CD4-positive, alpha-beta memory T cell (primary cell): ENCODE data around the gene ULBP2. TPM values are rescaled to one million over a fixed set of nuclear protein-coding genes. Genes with fewer than 3 reads are reported as not detected.
A peak's percentile ranks its signal among the peaks of the same experiment; 100 is the strongest.
"Not testable (repeated sequence)": the region's sequence is repeated elsewhere in the genome, so short reads cannot be mapped to it uniquely, and the experiment has no call there.

ENCODE experiments used
- CTCF ChIA-PET: fragments of 350-600 bp; sonication (Branson Sonifier 250); formaldehyde crosslinking; loops from one replicate; lab custom pipeline; 2021; ENCODE audit warnings: inconsistent platforms; ENCODE audit not compliant: partially characterized antibody; lab: Charles Lee
- POLR2A ChIA-PET: fragments of 350-600 bp; sonication (Branson Sonifier 250); formaldehyde crosslinking; loops from one replicate; lab custom pipeline; 2021; ENCODE audit not compliant: partially characterized antibody; lab: Charles Lee
- DNase-seq, 5 donors: peaks; one replicate each; pipeline versions ENCODE4 v3.0.0 to v3.0.0-alpha.2; 2020 to 2022; ENCODE audit warnings: mixed read lengths in 1 of 5
- H3K27ac ChIP-seq: one replicate; pipeline ENCODE4 v1.7.0; 2013; ENCODE audit warnings: low read depth, low read length
- H3K27me3 ChIP-seq: 2 replicates; pipeline ENCODE4 v1.7.0; 2013; ENCODE audit warnings: mild to moderate bottlenecking, low read length, moderate library complexity; ENCODE audit not compliant: insufficient read depth
- H3K36me3 ChIP-seq: 2 replicates; pipeline ENCODE4 v1.7.0; 2013; ENCODE audit warnings: mild to moderate bottlenecking, low read length, moderate library complexity; ENCODE audit not compliant: insufficient read depth
- H3K4me1 ChIP-seq: 2 replicates; pipeline ENCODE4 v1.7.0; 2013; ENCODE audit warnings: mild to moderate bottlenecking, low read length, moderate library complexity; ENCODE audit not compliant: insufficient read depth
- H3K4me3 ChIP-seq, 2 donors: one replicate each; pipeline ENCODE4 v1.7.0; 2013; ENCODE audit warnings: low read length in 2 of 2, mild to moderate bottlenecking in 1 of 2
- H3K9me3 ChIP-seq, 2 donors: one replicate each; pipeline ENCODE4 v1.7.0; 2013; ENCODE audit warnings: low read length in 2 of 2, control low read depth in 1 of 2; ENCODE audit not compliant: control insufficient read depth in 1 of 2
- H3K27ac Mint-ChIP-seq, 7 donors: one replicate each; pipeline ENCODE4 v1.8.0; 2020 to 2021; ENCODE audit warnings: mixed read lengths in 7 of 7, mild to moderate bottlenecking in 6 of 7, inconsistent platforms in 3 of 7, moderate library complexity in 3 of 7
- H3K27me3 Mint-ChIP-seq, 2 donors: one replicate each; pipeline ENCODE4 v1.8.0; 2020 to 2021; ENCODE audit warnings: mixed read lengths in 2 of 2
- H3K36me3 Mint-ChIP-seq, 2 donors: one replicate each; pipeline ENCODE4 v1.8.0; 2020 to 2021; ENCODE audit warnings: mixed read lengths in 2 of 2, inconsistent platforms in 1 of 2, mild to moderate bottlenecking in 1 of 2
- H3K4me1 Mint-ChIP-seq, 4 donors: one replicate each; pipeline ENCODE4 v1.8.0; 2020 to 2021; ENCODE audit warnings: mixed read lengths in 4 of 4, mild to moderate bottlenecking in 1 of 4
- H3K4me3 Mint-ChIP-seq, 8 donors: one replicate each; pipeline ENCODE4 v1.8.0; 2020 to 2021; ENCODE audit warnings: mixed read lengths in 8 of 8, mild to moderate bottlenecking in 7 of 8, moderate library complexity in 6 of 8, inconsistent platforms in 3 of 8
- H3K9me3 Mint-ChIP-seq, 8 donors: one replicate each; pipeline ENCODE4 v1.8.0; 2020 to 2021; ENCODE audit warnings: mixed read lengths in 8 of 8, mild to moderate bottlenecking in 5 of 8, inconsistent platforms in 3 of 8, moderate library complexity in 1 of 8
- intact Hi-C: fragments of 100-400 bp; cut with micrococcal nuclease; formaldehyde crosslinking; loops from one replicate; pipeline ENCODE4 v1.15.1; 2023
- polyA plus RNA-seq, 2 donors: library from polyadenylated mRNA; unstranded; fragments of 300-500 nt; fragmentation: Illumina TruSeq; gene quantifications; one replicate each; pipeline ENCODE4 v1.2.3, GENCODE V29; 2021
- total RNA-seq, 2 experiments: library from RNA; stranded (reverse); gene quantifications; one replicate each; pipeline ENCODE4 v1.2.3, GENCODE V29; 2021

ULBP2 gene
- total and polyA plus RNA-seq, 4 experiments from 2014 or later = 0.28 to 1.1 TPM; not detected in 2

DNA sequence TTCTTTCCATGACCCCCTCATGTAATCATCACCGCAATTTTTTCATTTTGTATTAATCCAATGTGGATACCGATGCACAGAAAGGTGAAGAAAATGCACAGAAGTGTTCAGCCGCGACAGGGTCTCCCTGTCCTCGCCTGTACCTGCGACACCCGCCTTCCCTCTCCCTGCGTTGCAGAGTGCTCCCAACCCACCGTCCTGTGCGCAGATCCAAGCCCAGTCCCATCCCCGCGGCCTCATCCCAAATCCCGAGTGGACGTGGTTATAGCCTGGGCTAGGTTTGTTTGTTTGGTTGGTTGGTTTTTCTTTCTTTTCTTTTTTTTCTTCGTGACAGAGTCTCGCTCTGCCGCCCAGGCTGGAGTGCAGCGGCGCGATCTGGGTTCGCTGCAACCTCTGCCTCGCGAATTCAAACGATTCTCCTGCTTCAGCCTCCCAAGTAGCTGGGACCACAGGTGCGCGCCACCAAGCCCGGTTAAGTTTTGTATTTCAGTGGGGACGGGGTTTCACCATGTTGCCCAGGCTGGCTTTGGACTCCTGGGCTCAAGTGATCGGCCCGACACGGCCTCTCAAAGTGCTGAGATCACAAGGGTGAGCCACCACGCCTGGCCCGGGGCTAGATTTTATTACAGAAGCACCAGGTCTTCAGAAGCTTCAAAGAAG is 18.4 kb upstream of the ULBP2 start:
- Mint-ChIP-seq H3K9me3 (peaks cover 0 to 4% (median 0%) of the 10 kb centered on the region in 8 donors), H3K36me3 (no peaks in the 10 kb centered on the region), H3K4me3 (peak overlapping the region; percentile 82 to 91 (median 88)), H3K4me1 (peaks cover 11 to 38% (median 21%) of the 10 kb centered on the region in 4 donors), H3K27ac (peak overlapping the region in 4 of 7 donors; percentile 32 to 59 (median 34)), H3K27me3 (peaks cover 64 to 76% of the 10 kb centered on the region in 2 donors)
- Histone ChIP-seq H3K4me1 (peaks cover 29% of the 10 kb centered on the region), H3K36me3 (no peaks in the 10 kb centered on the region), H3K27me3 (peaks cover 38% of the 10 kb centered on the region), H3K9me3 (no peaks in the 10 kb centered on the region), H3K27ac (no peak overlapping the region), H3K4me3 (peak overlapping the region; percentile 17 to 44)
- CTCF ChIA-PET = interaction anchor here (0.7 to 2.4 kb wide), 7 partner anchors 83 to 377 kb away, joined by 3 to 18 read pairs (median 4); partner anchors contain the start of gene PPIL4
- POLR2A ChIA-PET = no interaction called here
- intact Hi-C loops = loop anchor here (2.0 kb wide), 1 partner anchor 59 kb away; the partner anchor contains the start of gene LRP11
- DNase-seq = no peak

GRCh38 chr6:149924206-149924932 is 17.4 kb upstream of the ULBP2 start:
- ChIA-PET CTCF (interaction anchor here (0.6 to 2.4 kb wide), 10 partner anchors 10 to 378 kb away, joined by 3 to 18 read pairs (median 3); partner anchors contain the start of gene PPIL4), POLR2A (no interaction called here)
- peaks cover 42% of the 10 kb centered on the region for H3K27me3 ChIP-seq
- H3K36me3 Mint-ChIP-seq = no peaks in the 10 kb centered on the region
- peak overlapping the region in 7 of 8 donors; percentile 16 to 91 (median 66) for H3K4me3 Mint-ChIP-seq
- H3K4me3 ChIP-seq = no peak overlapping the region
- H3K9me3 Mint-ChIP-seq = peaks cover 0 to 4% (median 0%) of the 10 kb centered on the region in 8 donors
- intact Hi-C loops = no loop called here
- H3K27ac Mint-ChIP-seq = no peak overlapping the region
- H3K27ac ChIP-seq = no peak overlapping the region
- H3K9me3 ChIP-seq = no peaks in the 10 kb centered on the region
- peaks cover 11 to 38% (median 21%) of the 10 kb centered on the region in 4 donors for H3K4me1 Mint-ChIP-seq
- H3K36me3 ChIP-seq = no peaks in the 10 kb centered on the region
- H3K4me1 ChIP-seq = peaks cover 29% of the 10 kb centered on the region
- peaks cover 70 to 80% of the 10 kb centered on the region in 2 donors for H3K27me3 Mint-ChIP-seq
- DNase-seq = no peak

- no peak overlapping the region for H3K4me3 ChIP-seq
- POLR2A ChIA-PET = no interaction called here
- Mint-ChIP-seq H3K9me3 (peaks cover 0 to 4% (median 0%) of the 10 kb centered on the region in 8 donors), H3K36me3 (no peaks in the 10 kb centered on the region), H3K4me1 (peaks cover 11 to 38% (median 21%) of the 10 kb centered on the region in 4 donors), H3K27ac (no peak overlapping the region), H3K27me3 (peaks cover 75 to 82% of the 10 kb centered on the region in 2 donors), H3K4me3 (peak overlapping the region in 1 of 8 donors; percentile 36)
- no peak for DNase-seq
- CTCF ChIA-PET = interaction anchor here (0.6 to 2.4 kb wide), 8 partner anchors 11 to 379 kb away, joined by 3 to 18 read pairs (median 4); partner anchors contain the start of gene PPIL4
- no peak overlapping the region for H3K27ac ChIP-seq
- peaks cover 42% of the 10 kb centered on the region for H3K27me3 ChIP-seq
- intact Hi-C loops = no loop called here
- peaks cover 29% of the 10 kb centered on the region for H3K4me1 ChIP-seq
- no peaks in the 10 kb centered on the region for H3K9me3 ChIP-seq
- no peaks in the 10 kb centered on the region for H3K36me3 ChIP-seq
Observed at GRCh38 chr6:149924933-149925252, 16.9 kb upstream of the ULBP2 start.

- no peak overlapping the region for H3K27ac ChIP-seq
- H3K27me3 Mint-ChIP-seq = peaks cover 75 to 84% of the 10 kb centered on the region in 2 donors
- intact Hi-C loops = no loop called here
- H3K4me1 Mint-ChIP-seq = peaks cover 11 to 38% (median 21%) of the 10 kb centered on the region in 4 donors
- peaks cover 29% of the 10 kb centered on the region for H3K4me1 ChIP-seq
- POLR2A ChIA-PET = no interaction called here
- no peak overlapping the region for H3K27ac Mint-ChIP-seq
- peaks cover 42% of the 10 kb centered on the region for H3K27me3 ChIP-seq
- peak overlapping the region in 7 of 8 donors; percentile 18 to 60 (median 26) for H3K4me3 Mint-ChIP-seq
- peaks cover 0 to 4% (median 0%) of the 10 kb centered on the region in 8 donors for H3K9me3 Mint-ChIP-seq
- DNase-seq = no peak
- H3K4me3 ChIP-seq = no peak overlapping the region
- CTCF ChIA-PET = interaction anchor here (0.9 to 2.4 kb wide), 6 partner anchors 11 to 93 kb away, joined by 3 to 18 read pairs (median 6); no protein-coding TSS in a partner anchor
- H3K36me3 ChIP-seq = no peaks in the 10 kb centered on the region
- no peaks in the 10 kb centered on the region for H3K9me3 ChIP-seq
- H3K36me3 Mint-ChIP-seq = no peaks in the 10 kb centered on the region
Observed at GRCh38 chr6:149925253-149925973, 16.4 kb upstream of the ULBP2 start.

GRCh38 chr6:149925974-149926777 is 15.6 kb upstream of the ULBP2 start:
- Histone ChIP-seq H3K27me3 (peaks cover 47% of the 10 kb centered on the region), H3K9me3 (no peaks in the 10 kb centered on the region), H3K27ac (no peak overlapping the region), H3K4me1 (peaks cover 29% of the 10 kb centered on the region), H3K4me3 (no peak overlapping the region), H3K36me3 (no peaks in the 10 kb centered on the region)
- H3K4me3 Mint-ChIP-seq = peak overlapping the region; percentile 14 to 60 (median 28)
- POLR2A ChIA-PET = no interaction called here
- H3K4me1 Mint-ChIP-seq = peaks cover 11 to 38% (median 21%) of the 10 kb centered on the region in 4 donors
- CTCF ChIA-PET = interaction anchor here (0.7 to 2.4 kb wide), 3 partner anchors 90 to 91 kb away, joined by 3 to 18 read pairs (median 12); no protein-coding TSS in a partner anchor
- intact Hi-C loops = loop anchor here (1.0 kb wide), 3 partner anchors 92 to 380 kb away; partner anchors contain the start of genes LATS1 and PPIL4
- H3K36me3 Mint-ChIP-seq = no peaks in the 10 kb centered on the region
- peak overlapping the region in 1 of 7 donors; percentile 5 for H3K27ac Mint-ChIP-seq
- H3K9me3 Mint-ChIP-seq = peaks cover 0 to 4% (median 0%) of the 10 kb centered on the region in 8 donors
- peak; percentile 59 to 70 (median 63) for DNase-seq
- peaks cover 73 to 82% of the 10 kb centered on the region in 2 donors for H3K27me3 Mint-ChIP-seq

- H3K36me3 ChIP-seq, H3K9me3 Mint-ChIP-seq, intact Hi-C loops, POLR2A ChIA-PET, H3K9me3 ChIP-seq, H3K27ac Mint-ChIP-seq, H3K27ac ChIP-seq, DNase-seq, H3K4me3 Mint-ChIP-seq, H3K4me3 ChIP-seq, H3K36me3 Mint-ChIP-seq: not testable (repeated sequence)
- Histone ChIP-seq H3K4me1 (peaks cover 29% of the 10 kb centered on the region), H3K27me3 (peaks cover 52% of the 10 kb centered on the region)
- Mint-ChIP-seq H3K27me3 (peaks cover 69 to 80% of the 10 kb centered on the region in 2 donors), H3K4me1 (peaks cover 10 to 34% (median 20%) of the 10 kb centered on the region in 4 donors)
- CTCF ChIA-PET = interaction anchor here (0.7 kb wide), 1 partner anchor 91 kb away, joined by 3 read pairs; no protein-coding TSS in a partner anchor
Observed at GRCh38 chr6:149927025-149927424, 14.8 kb upstream of the ULBP2 start.
